Mesendoderm (in vitro differentiated cells): ENCODE results near the gene CPT1B.
A peak's percentile ranks its signal among the peaks of the same experiment; 100 is the strongest.

ENCODE experiments used
- DNase-seq: peaks from one replicate; pipeline ENCODE4 v3.0.0; 2013
- H2AK5ac ChIP-seq: 2 replicates; pipeline ENCODE4 v1.6.1; 2013; ENCODE audit warnings: low read length, inconsistent platforms
- H2BK120ac ChIP-seq: 2 replicates; pipeline ENCODE4 v1.6.1; 2013; ENCODE audit warnings: low read depth, mild to moderate bottlenecking, low read length, moderate library complexity, mixed read lengths
- H2BK15ac ChIP-seq: replicated peaks from 2 replicates; pipeline ENCODE4 v1.6.1; 2013; ENCODE audit warnings: low read depth, mild to moderate bottlenecking, moderate library complexity
- H2BK5ac ChIP-seq: 2 replicates; pipeline ENCODE4 v1.6.1; 2013; ENCODE audit warnings: low read length, inconsistent platforms
- H3K18ac ChIP-seq: 2 replicates; pipeline ENCODE4 v1.6.1; 2013; ENCODE audit warnings: mild to moderate bottlenecking, low read length, mixed read lengths
- H3K23ac ChIP-seq: one replicate; pipeline ENCODE4 v1.6.1; 2013; ENCODE audit warnings: low read length
- H3K27ac ChIP-seq: 2 replicates; pipeline ENCODE4 v1.5.1; 2013; ENCODE audit warnings: low read depth, mild to moderate bottlenecking, inconsistent platforms, low read length, moderate library complexity
- H3K27me3 ChIP-seq: 2 replicates; pipeline ENCODE4 v1.6.1; 2013; ENCODE audit warnings: low read length, control low read depth, mild to moderate bottlenecking, inconsistent platforms; ENCODE audit not compliant: insufficient read depth, poor library complexity
- H3K36me3 ChIP-seq: 2 replicates; pipeline ENCODE4 v1.6.1; 2013; ENCODE audit warnings: low read length, inconsistent platforms; ENCODE audit not compliant: control insufficient read depth, insufficient read depth
- H3K4ac ChIP-seq: one replicate; pipeline ENCODE4 v1.6.1; 2013; ENCODE audit warnings: low read depth, mild to moderate bottlenecking, low read length, moderate library complexity
- H3K4me1 ChIP-seq: 2 replicates; pipeline ENCODE4 v1.6.1; 2013; ENCODE audit warnings: low read depth, low read length, inconsistent platforms; ENCODE audit not compliant: control insufficient read depth
- H3K4me2 ChIP-seq: 2 replicates; pipeline ENCODE4 v1.6.1; 2013; ENCODE audit warnings: low read length
- H3K4me3 ChIP-seq: 2 replicates; pipeline ENCODE4 v1.5.1; 2013; ENCODE audit warnings: mild to moderate bottlenecking, low read length
- H3K56ac ChIP-seq: one replicate; pipeline ENCODE4 v1.6.1; 2013; ENCODE audit warnings: low read length
- H3K79me1 ChIP-seq: 2 replicates; pipeline ENCODE4 v1.6.1; 2013; ENCODE audit warnings: low read length, inconsistent platforms
- H3K79me2 ChIP-seq: 2 replicates; pipeline ENCODE4 v1.6.1; 2013; ENCODE audit warnings: mild to moderate bottlenecking, low read length; ENCODE audit not compliant: control insufficient read depth, insufficient read depth
- H3K9ac ChIP-seq: 2 replicates; pipeline ENCODE4 v1.6.1; 2013; ENCODE audit warnings: low read length, inconsistent platforms
- H4K5ac ChIP-seq: one replicate; pipeline ENCODE4 v1.6.1; 2013; ENCODE audit warnings: low read length
- H4K8ac ChIP-seq: one replicate; pipeline ENCODE4 v1.6.1; 2013; ENCODE audit warnings: low read depth, mild to moderate bottlenecking, control low read depth, low read length, moderate library complexity
- WGBS: extraction: QIAGEN DNeasy Blood & Tissue Kit; methylation state at CpG from one replicate; pipeline ENCODE4 v1.1.7; 2013; ENCODE audit warnings: low lambda C conversion rate, missing lambda C conversion rate; ENCODE audit not compliant: insufficient coverage; ENCODE audit errors: extremely low coverage; 5-methylcytosine and 5-hydroxymethylcytosine counted together

Gene CPT1B

DNA sequence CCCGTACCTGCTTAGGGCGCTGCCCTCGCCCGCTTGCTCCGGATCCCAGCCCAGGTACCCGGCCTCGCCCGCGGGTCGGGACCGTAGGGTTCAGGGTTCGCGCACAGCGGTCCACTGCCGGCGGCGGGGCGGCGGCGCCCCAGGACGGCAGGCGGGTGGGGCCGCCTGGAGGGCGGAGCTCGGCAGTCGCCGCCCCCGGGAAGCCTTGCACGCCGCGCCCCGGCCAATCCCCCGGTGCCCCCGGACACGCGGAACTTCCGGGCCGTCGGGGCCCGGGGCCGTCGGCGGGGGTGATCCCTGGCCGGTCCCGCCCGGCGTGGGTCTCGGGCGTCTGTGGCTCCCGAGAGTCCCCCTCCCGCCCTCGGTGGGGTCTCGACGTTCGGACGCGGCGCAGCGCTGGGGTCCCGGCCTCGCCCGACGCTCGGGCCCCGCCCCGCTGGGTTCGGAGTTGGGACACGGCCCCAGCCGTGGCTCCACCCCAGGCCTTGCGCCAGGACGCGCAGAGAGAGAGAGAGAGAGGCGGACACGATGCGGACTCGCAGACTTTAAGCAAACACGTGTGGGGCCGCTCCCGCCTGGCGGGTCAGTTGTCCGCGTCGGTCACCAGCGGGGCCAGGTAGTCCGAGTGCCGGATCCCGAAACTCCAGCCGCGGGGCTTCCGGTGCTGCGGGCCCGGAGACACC is 48.2 kb downstream of the CPT1B start, which contains the start of gene TYMP:
Gene TYMP (minus strand): TSS at position 116 of the 683 bp plus-strand sequence. CDS start 303 bp downstream, outside the sequence.
- Histone ChIP-seq H3K9ac (peak within 1 kb of the TSS; percentile 26), H3K27ac (no peak within 1 kb of the TSS), H3K4ac (no peak within 1 kb of the TSS), H2AK5ac (no peak within 1 kb of the TSS), H3K4me2 (peak within 1 kb of the TSS; percentile 6), H3K23ac (no peak within 1 kb of the TSS), H3K56ac (peak within 1 kb of the TSS; percentile 50), H3K79me2 (no peaks in the 10 kb centered on the region), H3K79me1 (no peaks in the 10 kb centered on the region), H2BK5ac (no peak within 1 kb of the TSS), H3K18ac (no peak within 1 kb of the TSS), H2BK15ac (no peak within 1 kb of the TSS), H3K27me3 (peaks cover 23% of the 10 kb centered on the region), H3K4me3 (no peak within 1 kb of the TSS), H2BK120ac (no peak within 1 kb of the TSS), H3K36me3 (no peaks in the 10 kb centered on the region), H4K8ac (no peak within 1 kb of the TSS), H3K4me1 (peaks cover 3% of the 10 kb centered on the region), H4K5ac (no peak within 1 kb of the TSS)
- no CpG with 5 or more reads among the region's 92 CpGs for WGBS
- DNase-seq, result no peak

DNA sequence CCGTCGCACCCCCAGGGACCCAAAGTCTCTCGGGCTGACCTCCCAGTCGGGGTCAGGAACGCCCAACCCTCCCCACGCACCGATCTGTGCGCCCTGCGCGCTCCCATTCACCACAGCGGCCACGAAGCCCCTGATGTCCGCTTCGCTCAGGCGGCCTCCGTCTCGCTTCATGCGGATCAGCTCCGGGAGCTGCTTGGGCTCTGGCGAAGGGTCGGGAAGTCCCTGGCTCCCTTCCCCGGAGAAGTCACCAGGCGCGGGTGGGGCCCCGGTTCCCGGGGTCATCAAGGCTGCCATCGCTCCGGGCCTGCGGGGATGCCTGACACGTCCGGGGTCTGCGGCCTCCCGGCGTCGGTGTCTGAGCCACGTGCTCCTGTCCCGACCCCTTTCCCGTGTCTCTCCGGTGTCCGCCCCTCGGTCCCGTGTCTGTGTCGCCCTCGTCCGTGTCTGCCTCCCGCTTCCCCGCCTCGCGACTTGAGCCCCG is 48.8 kb downstream of the CPT1B start:
- Histone ChIP-seq H4K8ac (no peak overlapping the region), H2BK15ac (no peak overlapping the region), H4K5ac (no peak overlapping the region), H3K4me3 (no peak overlapping the region), H3K4ac (no peak overlapping the region), H3K18ac (no peak overlapping the region), H3K56ac (peak overlapping the region; percentile 25), H3K79me1 (no peaks in the 10 kb centered on the region), H3K4me1 (peaks cover 6% of the 10 kb centered on the region), H3K27ac (no peak overlapping the region), H3K4me2 (no peak overlapping the region), H3K79me2 (no peaks in the 10 kb centered on the region), H3K27me3 (peaks cover 23% of the 10 kb centered on the region), H3K9ac (no peak overlapping the region), H3K23ac (no peak overlapping the region), H2BK120ac (no peak overlapping the region), H2BK5ac (no peak overlapping the region), H2AK5ac (no peak overlapping the region), H3K36me3 (no peaks in the 10 kb centered on the region)
- WGBS, result no CpG with 5 or more reads among the region's 50 CpGs
- no peak for DNase-seq

DNA sequence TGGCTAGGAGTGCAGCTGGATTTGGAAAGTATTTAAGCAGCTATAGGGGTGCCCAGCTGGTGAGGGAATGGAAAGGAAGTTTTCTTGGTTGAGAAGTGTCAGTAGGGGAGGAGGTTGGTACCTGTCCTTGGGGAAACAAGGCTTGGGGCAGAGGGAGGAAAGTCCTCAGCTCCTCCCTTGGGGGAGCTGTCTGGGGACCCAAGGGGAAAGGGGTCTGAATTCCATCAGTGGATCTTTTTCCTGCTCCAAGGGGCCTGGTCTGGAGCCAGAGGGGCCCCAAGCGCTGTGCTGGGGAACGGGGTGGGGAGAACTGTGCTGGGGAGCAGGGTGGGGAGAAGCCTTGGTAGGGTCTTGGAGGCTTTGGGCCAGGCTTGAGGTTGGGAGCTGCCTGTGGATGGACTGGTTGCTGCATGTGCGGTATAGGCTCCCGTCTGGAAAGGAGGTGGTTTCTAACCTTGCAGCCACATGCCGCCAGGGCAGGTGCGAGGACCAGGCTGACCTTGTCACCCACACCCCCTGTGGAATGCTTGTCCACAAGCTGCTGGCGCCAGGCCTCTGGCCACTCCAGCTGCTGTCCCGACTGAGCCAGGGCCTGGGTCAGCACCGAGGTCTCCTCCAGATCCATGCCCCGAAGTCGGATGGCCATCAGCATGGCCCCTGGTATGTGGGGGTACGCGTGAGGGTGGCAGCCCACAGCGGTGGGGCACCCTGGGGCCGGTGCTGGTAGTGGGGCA is 49.4 kb downstream of the CPT1B start:
- H3K27ac ChIP-seq, result no peak overlapping the region
- H3K23ac ChIP-seq, result no peak overlapping the region
- H2BK120ac ChIP-seq, result no peak overlapping the region
- H3K9ac ChIP-seq, result no peak overlapping the region
- H3K36me3 ChIP-seq, result no peaks in the 10 kb centered on the region
- no CpG with 5 or more reads among the region's 15 CpGs for WGBS
- no peak overlapping the region for H3K4me2 ChIP-seq
- peaks cover 6% of the 10 kb centered on the region for H3K4me1 ChIP-seq
- no peak overlapping the region for H2AK5ac ChIP-seq
- no peak overlapping the region for H4K8ac ChIP-seq
- no peak overlapping the region for H3K4ac ChIP-seq
- H4K5ac ChIP-seq, result no peak overlapping the region
- no peak overlapping the region for H3K4me3 ChIP-seq
- H2BK5ac ChIP-seq, result no peak overlapping the region
- H2BK15ac ChIP-seq, result no peak overlapping the region
- no peak overlapping the region for H3K56ac ChIP-seq
- DNase-seq, result no peak
- no peaks in the 10 kb centered on the region for H3K79me2 ChIP-seq
- H3K27me3 ChIP-seq, result peaks cover 23% of the 10 kb centered on the region
- no peak overlapping the region for H3K18ac ChIP-seq
- H3K79me1 ChIP-seq, result no peaks in the 10 kb centered on the region

DNA sequence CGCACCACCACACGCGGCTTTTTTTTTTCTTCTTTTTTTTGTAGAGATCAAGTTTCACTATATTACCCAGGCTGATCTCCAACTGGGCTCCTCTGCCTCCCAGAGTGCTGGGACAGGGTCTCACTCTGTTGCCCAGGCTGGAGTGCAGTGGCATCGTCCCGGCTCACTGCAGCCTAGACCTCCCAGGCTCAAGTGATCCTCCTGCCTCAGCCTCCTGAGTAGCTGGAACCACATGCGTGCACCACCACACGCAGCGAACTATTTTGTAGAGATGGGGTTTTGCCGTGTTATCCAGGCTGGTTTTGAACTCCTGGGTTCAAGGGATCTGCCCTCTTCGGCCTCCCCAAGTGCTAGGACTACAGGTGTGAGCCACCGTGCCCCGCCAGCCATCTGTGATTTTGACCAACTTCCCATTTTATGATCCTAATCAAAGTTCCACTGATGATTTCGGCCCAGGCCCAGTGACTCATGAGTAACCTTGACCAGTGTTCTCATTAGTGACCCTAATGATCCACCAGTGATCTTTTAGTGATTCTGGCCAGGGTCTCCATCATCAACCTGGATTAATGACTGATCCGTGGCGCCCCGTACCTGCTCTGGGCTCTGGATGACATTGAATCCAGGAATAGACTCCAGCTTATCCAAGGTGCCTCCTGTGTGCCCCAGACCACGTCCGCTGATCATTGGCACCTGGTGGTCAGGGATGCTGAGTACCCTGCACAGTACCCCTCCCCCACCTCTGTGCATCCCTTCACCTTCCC is 50.1 kb downstream of the CPT1B start:
- no peak overlapping the region for H3K27ac ChIP-seq
- no peaks in the 10 kb centered on the region for H3K36me3 ChIP-seq
- H3K27me3 ChIP-seq, result peaks cover 23% of the 10 kb centered on the region
- no peak overlapping the region for H3K4me3 ChIP-seq
- H3K56ac ChIP-seq, result no peak overlapping the region
- no peak overlapping the region for H2BK120ac ChIP-seq
- peaks cover 6% of the 10 kb centered on the region for H3K4me1 ChIP-seq
- H2AK5ac ChIP-seq, result no peak overlapping the region
- no peak overlapping the region for H4K8ac ChIP-seq
- no peaks in the 10 kb centered on the region for H3K79me2 ChIP-seq
- no peaks in the 10 kb centered on the region for H3K79me1 ChIP-seq
- no peak overlapping the region for H3K18ac ChIP-seq
- H4K5ac ChIP-seq, result no peak overlapping the region
- no peak overlapping the region for H3K4me2 ChIP-seq
- no peak for DNase-seq
- WGBS, result no CpG with 5 or more reads among the region's 18 CpGs
- no peak overlapping the region for H2BK5ac ChIP-seq
- no peak overlapping the region for H3K23ac ChIP-seq
- H2BK15ac ChIP-seq, result no peak overlapping the region
- H3K4ac ChIP-seq, result no peak overlapping the region
- H3K9ac ChIP-seq, result no peak overlapping the region

DNA sequence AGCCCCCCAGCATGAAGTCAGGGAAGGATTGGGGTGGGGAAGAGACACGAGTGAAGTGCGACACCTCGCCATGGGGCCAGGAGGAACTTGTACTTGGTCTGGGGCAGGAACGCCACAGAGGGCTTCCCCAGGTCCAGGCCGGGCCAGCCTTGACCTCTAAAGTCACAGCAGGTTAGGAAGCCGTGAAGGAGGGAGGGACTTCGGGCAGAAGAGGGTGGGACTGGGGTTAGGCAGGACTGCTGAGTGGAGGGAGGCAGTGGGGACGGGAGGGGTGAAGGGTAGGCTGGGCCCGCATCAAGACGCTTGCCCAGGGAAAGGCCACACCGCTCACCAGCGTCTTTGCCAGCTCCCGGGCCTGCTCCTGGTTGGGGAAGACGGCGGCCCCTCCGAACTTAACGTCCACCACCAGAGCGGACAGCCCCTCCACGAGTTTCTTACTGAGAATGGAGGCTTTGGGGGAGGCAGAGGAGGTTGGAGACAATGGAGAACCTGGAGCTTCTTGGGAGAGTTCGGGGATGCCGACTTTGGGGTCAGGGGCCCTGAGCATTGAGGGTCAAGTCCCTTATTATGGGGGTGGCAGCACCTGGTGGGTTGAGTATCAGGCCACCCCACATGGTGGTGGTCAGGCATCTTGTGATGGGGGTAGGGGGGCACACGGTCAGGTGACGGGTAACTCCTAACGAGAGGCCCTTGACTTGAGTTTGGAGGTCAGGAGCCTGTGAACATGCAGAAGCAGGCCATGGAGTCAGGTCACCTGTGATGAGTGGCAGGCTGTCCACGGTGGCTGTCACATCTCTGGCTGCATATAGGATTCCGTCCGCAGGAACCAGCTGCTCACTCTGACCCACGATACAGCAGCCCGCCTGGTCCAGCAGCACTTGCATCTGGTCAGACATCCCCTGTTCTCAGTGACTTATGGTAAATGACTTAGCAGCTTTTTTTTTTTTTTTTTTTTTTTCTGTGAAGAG is 51.1 kb downstream of the CPT1B start:
- H2BK120ac ChIP-seq, result no peak overlapping the region
- H2BK5ac ChIP-seq, result no peak overlapping the region
- H4K5ac ChIP-seq, result no peak overlapping the region
- peak overlapping the region; percentile 94 for H3K56ac ChIP-seq
- no peaks in the 10 kb centered on the region for H3K79me1 ChIP-seq
- H3K4me2 ChIP-seq, result peak overlapping the region; percentile 61
- H3K9ac ChIP-seq, result peak overlapping the region; percentile 83
- H3K27me3 ChIP-seq, result peaks cover 21% of the 10 kb centered on the region
- no peak overlapping the region for H3K23ac ChIP-seq
- peaks cover 6% of the 10 kb centered on the region for H3K4me1 ChIP-seq
- peak; percentile 79 for DNase-seq
- peak overlapping the region; percentile 44 for H3K18ac ChIP-seq
- H3K4ac ChIP-seq, result no peak overlapping the region
- no CpG with 5 or more reads among the region's 29 CpGs for WGBS
- no peak overlapping the region for H2BK15ac ChIP-seq
- H2AK5ac ChIP-seq, result no peak overlapping the region
- no peaks in the 10 kb centered on the region for H3K79me2 ChIP-seq
- no peaks in the 10 kb centered on the region for H3K36me3 ChIP-seq
- no peak overlapping the region for H3K27ac ChIP-seq
- peak overlapping the region; percentile 30 for H3K4me3 ChIP-seq
- H4K8ac ChIP-seq, result no peak overlapping the region
